ENCODE measurements around the gene RUFY3.
"Not testable (repeated sequence)": the region's sequence is repeated elsewhere in the genome, so short reads cannot be mapped to it uniquely, and the experiment has no call there.

RUFY3 gene

GRCh38 chr4:70734168-70734954 is 12.6 kb downstream of the RUFY3 start:
- Mint-ChIP-seq H3K4me3 (peak overlapping the region; percentile 1), H3K4me1 (peaks cover 14% of the 10 kb centered on the region), H3K27ac (peak overlapping the region; percentile 66), H3K9me3 (no peaks in the 10 kb centered on the region), H3K36me3 (ENCODE audit: low read depth) (no peaks in the 10 kb centered on the region), H3K27me3 (ENCODE audit: low read depth, poor library complexity) (peaks cover 3% of the 10 kb centered on the region)
- TF ChIP-seq, protein P1, sequence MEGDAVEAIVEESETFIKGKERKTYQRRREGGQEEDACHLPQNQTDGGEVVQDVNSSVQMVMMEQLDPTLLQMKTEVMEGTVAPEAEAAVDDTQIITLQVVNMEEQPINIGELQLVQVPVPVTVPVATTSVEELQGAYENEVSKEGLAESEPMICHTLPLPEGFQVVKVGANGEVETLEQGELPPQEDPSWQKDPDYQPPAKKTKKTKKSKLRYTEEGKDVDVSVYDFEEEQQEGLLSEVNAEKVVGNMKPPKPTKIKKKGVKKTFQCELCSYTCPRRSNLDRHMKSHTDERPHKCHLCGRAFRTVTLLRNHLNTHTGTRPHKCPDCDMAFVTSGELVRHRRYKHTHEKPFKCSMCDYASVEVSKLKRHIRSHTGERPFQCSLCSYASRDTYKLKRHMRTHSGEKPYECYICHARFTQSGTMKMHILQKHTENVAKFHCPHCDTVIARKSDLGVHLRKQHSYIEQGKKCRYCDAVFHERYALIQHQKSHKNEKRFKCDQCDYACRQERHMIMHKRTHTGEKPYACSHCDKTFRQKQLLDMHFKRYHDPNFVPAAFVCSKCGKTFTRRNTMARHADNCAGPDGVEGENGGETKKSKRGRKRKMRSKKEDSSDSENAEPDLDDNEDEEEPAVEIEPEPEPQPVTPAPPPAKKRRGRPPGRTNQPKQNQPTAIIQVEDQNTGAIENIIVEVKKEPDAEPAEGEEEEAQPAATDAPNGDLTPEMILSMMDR (IDR thresholded peaks at IDR 0.05) = no peak
- DNase-seq = no peak

GRCh38 chr4:70734971-70735370 is 13.2 kb downstream of the RUFY3 start:
- Mint-ChIP-seq H3K4me1 (peaks cover 14% of the 10 kb centered on the region), H3K9me3 (no peaks in the 10 kb centered on the region), H3K27me3 (ENCODE audit: low read depth, poor library complexity) (peaks cover 3% of the 10 kb centered on the region), H3K4me3 (no peak overlapping the region), H3K36me3 (ENCODE audit: low read depth) (no peaks in the 10 kb centered on the region), H3K27ac (peak overlapping the region; percentile 66)
- DNase-seq = no peak
- TF ChIP-seq, protein P1 (IDR thresholded peaks at IDR 0.05) = no peak

GRCh38 chr4:70735915-70736314 is 14.2 kb downstream of the RUFY3 start:
- not testable (repeated sequence) for H3K4me3 Mint-ChIP-seq; H3K9me3 Mint-ChIP-seq; H3K27ac Mint-ChIP-seq; DNase-seq; H3K36me3 Mint-ChIP-seq (ENCODE audit: low read depth); H3K27me3 Mint-ChIP-seq (ENCODE audit: low read depth, poor library complexity)
- TF ChIP-seq, protein P1 (IDR thresholded peaks at IDR 0.05) = peak; percentile 15
- H3K4me1 Mint-ChIP-seq = peaks cover 17% of the 10 kb centered on the region

DNA sequence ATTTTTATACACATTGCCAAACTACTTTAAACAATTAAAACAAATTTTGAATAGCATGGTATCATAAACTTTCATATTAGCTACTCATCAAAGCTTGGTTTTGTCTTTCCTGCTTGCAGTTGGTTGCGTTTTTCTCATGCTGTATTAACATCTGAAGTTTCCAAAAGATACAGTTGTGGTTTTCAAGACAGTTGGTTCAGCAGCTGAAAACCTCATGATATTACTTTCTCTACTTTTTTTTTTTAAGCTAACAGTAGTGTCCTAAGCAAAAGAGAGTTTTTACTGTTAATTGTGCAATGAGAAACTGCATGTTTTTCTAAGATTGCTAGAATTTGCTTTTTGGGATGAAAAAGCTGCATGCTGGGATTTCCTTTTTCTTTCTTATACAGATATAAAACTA is 15.2 kb downstream of the RUFY3 start:
- Mint-ChIP-seq H3K27me3 (ENCODE audit: low read depth, poor library complexity) (peaks cover 3% of the 10 kb centered on the region), H3K9me3 (no peaks in the 10 kb centered on the region), H3K4me3 (no peak overlapping the region), H3K4me1 (peaks cover 26% of the 10 kb centered on the region), H3K36me3 (ENCODE audit: low read depth) (no peaks in the 10 kb centered on the region), H3K27ac (peak overlapping the region; percentile 32)
- TF ChIP-seq, protein P1 (IDR thresholded peaks at IDR 0.05) = no peak
- DNase-seq = no peak

GRCh38 chr4:70737409-70737808 is 15.6 kb downstream of the RUFY3 start:
- TF ChIP-seq, protein P1 (IDR thresholded peaks at IDR 0.05) = no peak
- no peak for DNase-seq
- no peaks in the 10 kb centered on the region for H3K9me3 Mint-ChIP-seq
- no peak overlapping the region for H3K4me3 Mint-ChIP-seq
- peak overlapping the region; percentile 32 for H3K27ac Mint-ChIP-seq
- H3K36me3 Mint-ChIP-seq (ENCODE audit: low read depth) = no peaks in the 10 kb centered on the region
- H3K4me1 Mint-ChIP-seq = peaks cover 30% of the 10 kb centered on the region
- H3K27me3 Mint-ChIP-seq (ENCODE audit: low read depth, poor library complexity) = peaks cover 3% of the 10 kb centered on the region

Data from nephron progenitor cell (in vitro differentiated cells).